ENCODE results near the gene RYK. TPM values are rescaled to one million over a fixed set of nuclear protein-coding genes. Genes with fewer than 3 reads are reported as not detected.

Gene RYK
- total RNA-seq, 1 donor from 2014 or later = 57.1 TPM

DNA sequence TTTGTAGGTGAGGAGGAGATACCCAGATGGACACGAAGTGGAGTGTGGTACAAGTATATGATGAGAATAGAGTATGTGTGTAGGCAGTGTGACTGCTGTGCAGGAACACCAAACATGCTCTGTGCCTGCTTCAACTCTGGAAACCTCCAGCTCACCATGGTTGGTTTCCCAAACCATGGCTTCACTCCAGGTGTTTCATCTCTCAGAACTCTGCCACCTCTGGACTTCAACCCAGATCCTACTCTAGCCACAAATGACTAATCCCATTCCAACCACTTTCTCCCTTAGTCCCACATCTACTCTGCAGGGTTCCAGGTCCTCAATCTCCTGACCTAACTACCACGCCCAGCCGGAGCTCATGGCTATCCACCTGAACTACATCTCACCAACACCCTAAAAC, 102.1 kb downstream of the RYK start:
- DNase-seq (ENCODE audit: low read depth) (peak; percentile 12), FAIRE-seq (no peak)
- no peak overlapping the region for H2AFZ ChIP-seq (ENCODE audit: low read depth, low read length)
- no peak overlapping the region for H3K4me3 Mint-ChIP-seq (ENCODE audit: unreplicated experiment)
- H3K4me2 ChIP-seq (ENCODE audit: low read length) = no peak overlapping the region
- peaks cover 2% of the 10 kb centered on the region for H3K9me3 Mint-ChIP-seq (ENCODE audit: unreplicated experiment)
- H3K9ac ChIP-seq (ENCODE audit: low read length) = no peak overlapping the region
- no peaks in the 10 kb centered on the region for H3K4me1 ChIP-seq (ENCODE audit: insufficient read depth, low read length)
- H4K20me1 ChIP-seq (ENCODE audit: insufficient read depth, low read length) = peaks cover 11% of the 10 kb centered on the region
- no peaks in the 10 kb centered on the region for H3K79me2 ChIP-seq (ENCODE audit: insufficient read depth, low read length)
- H3K9me3 ChIP-seq (ENCODE audit: insufficient read depth, low read depth, low read length) = no peaks in the 10 kb centered on the region
- H3K4me3 ChIP-seq (ENCODE audit: insufficient read depth, low read depth, low read length) = no peak overlapping the region
- no peaks in the 10 kb centered on the region for H3K27me3 Mint-ChIP-seq (ENCODE audit: low read depth, unreplicated experiment)
- peaks cover 34% of the 10 kb centered on the region for H3K36me3 Mint-ChIP-seq (ENCODE audit: low read depth, unreplicated experiment)
- TF ChIP-seq, protein P1, sequence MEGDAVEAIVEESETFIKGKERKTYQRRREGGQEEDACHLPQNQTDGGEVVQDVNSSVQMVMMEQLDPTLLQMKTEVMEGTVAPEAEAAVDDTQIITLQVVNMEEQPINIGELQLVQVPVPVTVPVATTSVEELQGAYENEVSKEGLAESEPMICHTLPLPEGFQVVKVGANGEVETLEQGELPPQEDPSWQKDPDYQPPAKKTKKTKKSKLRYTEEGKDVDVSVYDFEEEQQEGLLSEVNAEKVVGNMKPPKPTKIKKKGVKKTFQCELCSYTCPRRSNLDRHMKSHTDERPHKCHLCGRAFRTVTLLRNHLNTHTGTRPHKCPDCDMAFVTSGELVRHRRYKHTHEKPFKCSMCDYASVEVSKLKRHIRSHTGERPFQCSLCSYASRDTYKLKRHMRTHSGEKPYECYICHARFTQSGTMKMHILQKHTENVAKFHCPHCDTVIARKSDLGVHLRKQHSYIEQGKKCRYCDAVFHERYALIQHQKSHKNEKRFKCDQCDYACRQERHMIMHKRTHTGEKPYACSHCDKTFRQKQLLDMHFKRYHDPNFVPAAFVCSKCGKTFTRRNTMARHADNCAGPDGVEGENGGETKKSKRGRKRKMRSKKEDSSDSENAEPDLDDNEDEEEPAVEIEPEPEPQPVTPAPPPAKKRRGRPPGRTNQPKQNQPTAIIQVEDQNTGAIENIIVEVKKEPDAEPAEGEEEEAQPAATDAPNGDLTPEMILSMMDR (IDR thresholded peaks at IDR 0.05; ENCODE audit: insufficient read depth, low read depth, low read length) = no peak
- no peak for TF ChIP-seq EZH2 (IDR thresholded peaks at IDR 0.05; ENCODE audit: insufficient read depth, low read length)
- no peaks in the 10 kb centered on the region for H3K27me3 ChIP-seq (ENCODE audit: insufficient read depth, low read length)
- H3K36me3 ChIP-seq (ENCODE audit: insufficient read depth, low read length) = peaks cover 3% of the 10 kb centered on the region
- peaks cover 12% of the 10 kb centered on the region for H3K4me1 Mint-ChIP-seq (ENCODE audit: low read depth, unreplicated experiment)
- H3K27ac ChIP-seq (ENCODE audit: low read depth, low read length) = no peak overlapping the region
- H3K27ac Mint-ChIP-seq (ENCODE audit: unreplicated experiment) = no peak overlapping the region

GRCh38 chr3:134147411-134147810, 103.2 kb downstream of the RYK start:
- Mint-ChIP-seq H3K4me1 (ENCODE audit: low read depth, unreplicated experiment) (peaks cover 12% of the 10 kb centered on the region), H3K36me3 (ENCODE audit: low read depth, unreplicated experiment) (peaks cover 31% of the 10 kb centered on the region), H3K27ac (ENCODE audit: unreplicated experiment) (no peak overlapping the region), H3K27me3 (ENCODE audit: low read depth, unreplicated experiment) (no peaks in the 10 kb centered on the region), H3K4me3 (ENCODE audit: unreplicated experiment) (no peak overlapping the region), H3K9me3 (ENCODE audit: unreplicated experiment) (peaks cover 4% of the 10 kb centered on the region)
- no peak overlapping the region for H2AFZ ChIP-seq (ENCODE audit: low read depth, low read length)
- H4K20me1 ChIP-seq (ENCODE audit: insufficient read depth, low read length) = peaks cover 11% of the 10 kb centered on the region
- H3K4me1 ChIP-seq (ENCODE audit: insufficient read depth, low read length) = no peaks in the 10 kb centered on the region
- no peaks in the 10 kb centered on the region for H3K9me3 ChIP-seq (ENCODE audit: insufficient read depth, low read depth, low read length)
- H3K27me3 ChIP-seq (ENCODE audit: insufficient read depth, low read length) = no peaks in the 10 kb centered on the region
- H3K36me3 ChIP-seq (ENCODE audit: insufficient read depth, low read length) = peaks cover 3% of the 10 kb centered on the region
- no peak overlapping the region for H3K4me2 ChIP-seq (ENCODE audit: low read length)
- FAIRE-seq (no peak), DNase-seq (ENCODE audit: low read depth) (no peak)
- no peak overlapping the region for H3K27ac ChIP-seq (ENCODE audit: low read depth, low read length)
- H3K4me3 ChIP-seq (ENCODE audit: insufficient read depth, low read depth, low read length) = no peak overlapping the region
- no peak overlapping the region for H3K9ac ChIP-seq (ENCODE audit: low read length)
- H3K79me2 ChIP-seq (ENCODE audit: insufficient read depth, low read length) = no peaks in the 10 kb centered on the region
- TF ChIP-seq EZH2 (IDR thresholded peaks at IDR 0.05; ENCODE audit: insufficient read depth, low read length) = no peak
- TF ChIP-seq, protein P1 (IDR thresholded peaks at IDR 0.05; ENCODE audit: insufficient read depth, low read depth, low read length) = no peak

- Mint-ChIP-seq H3K36me3 (ENCODE audit: low read depth, unreplicated experiment) (peaks cover 31% of the 10 kb centered on the region), H3K27me3 (ENCODE audit: low read depth, unreplicated experiment) (no peaks in the 10 kb centered on the region), H3K27ac (ENCODE audit: unreplicated experiment) (no peak overlapping the region), H3K4me3 (ENCODE audit: unreplicated experiment) (no peak overlapping the region), H3K9me3 (ENCODE audit: unreplicated experiment) (peaks cover 5% of the 10 kb centered on the region), H3K4me1 (ENCODE audit: low read depth, unreplicated experiment) (peaks cover 12% of the 10 kb centered on the region)
- Histone ChIP-seq H3K9ac (ENCODE audit: low read length) (no peak overlapping the region), H4K20me1 (ENCODE audit: insufficient read depth, low read length) (peaks cover 11% of the 10 kb centered on the region), H3K27ac (ENCODE audit: low read depth, low read length) (no peak overlapping the region), H3K4me2 (ENCODE audit: low read length) (no peak overlapping the region), H3K36me3 (ENCODE audit: insufficient read depth, low read length) (peaks cover 3% of the 10 kb centered on the region), H3K27me3 (ENCODE audit: insufficient read depth, low read length) (no peaks in the 10 kb centered on the region), H3K4me1 (ENCODE audit: insufficient read depth, low read length) (no peaks in the 10 kb centered on the region), H3K9me3 (ENCODE audit: insufficient read depth, low read depth, low read length) (no peaks in the 10 kb centered on the region), H3K4me3 (ENCODE audit: insufficient read depth, low read depth, low read length) (no peak overlapping the region), H3K79me2 (ENCODE audit: insufficient read depth, low read length) (no peaks in the 10 kb centered on the region), H2AFZ (ENCODE audit: low read depth, low read length) (no peak overlapping the region)
- DNase-seq (ENCODE audit: low read depth) = no peak
- TF ChIP-seq, protein P1 (IDR thresholded peaks at IDR 0.05; ENCODE audit: insufficient read depth, low read depth, low read length) = no peak
- TF ChIP-seq EZH2 (IDR thresholded peaks at IDR 0.05; ENCODE audit: insufficient read depth, low read length) = no peak
- FAIRE-seq = no peak
These were observed 104.0 kb downstream of the RYK start for GRCh38 chr3:134146666-134147065.
